Right renal cortex interstitium (tissue), 3 donors: ENCODE measurements around the gene MRPS5. TPM values are rescaled to one million over a fixed set of nuclear protein-coding genes. Genes with fewer than 3 reads are reported as not detected.

Source experiments
- DNase-seq, 3 donors: peaks; one replicate each; pipeline ENCODE4 v3.0.0-alpha.2; 2013; ENCODE audit warnings: low read depth in 3 of 3, low spot score in 2 of 3
- polyA plus RNA-seq, 3 donors: library from polyadenylated mRNA; unstranded; fragments of 120-200 nt; gene quantifications; one replicate each; pipeline ENCODE4 v1.2.1, GENCODE V29; 2013; ENCODE audit not compliant: insufficient read length in 3 of 3

The MRPS5 gene
- polyA plus RNA-seq, 3 donors = 67.2 to 69.8 (median 67.5) TPM

- no peak for DNase-seq
Observed at GRCh38 chr2:95091885-95092555, 29.6 kb downstream of the MRPS5 start.

GRCh38 chr2:95087379-95087778 lies 34.2 kb downstream of the MRPS5 start:
- no peak for DNase-seq

- no peak for DNase-seq
Observed at GRCh38 chr2:95086017-95086416, 35.6 kb downstream of the MRPS5 start.

GRCh38 chr2:95082477-95082876 lies 39.1 kb downstream of the MRPS5 start:
- DNase-seq = no peak

- DNase-seq = no peak
Observed at GRCh38 chr2:95079199-95079683, 42.4 kb downstream of the MRPS5 start.

- DNase-seq = no peak
Observed at GRCh38 chr2:95077861-95078603, 43.6 kb downstream of the MRPS5 start.

GRCh38 chr2:95077530-95077825 lies 44.1 kb downstream of the MRPS5 start:
- no peak for DNase-seq

- peak in 1 of 3 donors; percentile 63 for DNase-seq
Observed at GRCh38 chr2:95076705-95077529, 44.7 kb downstream of the MRPS5 start.

- no peak for DNase-seq
Observed at GRCh38 chr2:95075440-95076132, 46.0 kb downstream of the MRPS5 start.

- no peak for DNase-seq
Observed at GRCh38 chr2:95074663-95075439, 46.8 kb downstream of the MRPS5 start.

GRCh38 chr2:95073856-95074662 lies 47.5 kb downstream of the MRPS5 start:
- DNase-seq = no peak

- DNase-seq = no peak
Observed at GRCh38 chr2:95072424-95072823, 49.2 kb downstream of the MRPS5 start.

GRCh38 chr2:95071856-95072255 lies 49.8 kb downstream of the MRPS5 start:
- DNase-seq = no peak

- no peak for DNase-seq
Observed at GRCh38 chr2:95069465-95069864, 52.1 kb downstream of the MRPS5 start.

GRCh38 chr2:95068256-95068655 lies 53.4 kb downstream of the MRPS5 start:
- no peak for DNase-seq

GRCh38 chr2:95063086-95063958 lies 58.3 kb downstream of the MRPS5 start:
- no peak for DNase-seq

GRCh38 chr2:95062242-95063085 lies 59.1 kb downstream of the MRPS5 start:
- DNase-seq = no peak
